HepG2 (cell line): Measurements from ENCODE around the gene FRMD5. TPM values are rescaled to one million over a fixed set of nuclear protein-coding genes. Genes with fewer than 3 reads are reported as not detected.

ENCODE experiments used
- ATAC-seq: fragments of 200-7000 bp; cut with Tn5 transposase; 3 replicates; pipeline ENCODE4 v1.9.1; 2020; ENCODE audit warnings: mild to moderate bottlenecking, moderate library complexity
- BruUV-seq: library from RNA; stranded (reverse); fragments of 400-500 nt; replicated peaks from 2 replicates; lab custom pipeline; 2021; lab: Mats Ljungman, UMichigan
- CTCF ChIA-PET: fragments of 300-600 bp; formaldehyde crosslinking; extraction: SDS; loops from one replicate; lab custom pipeline; 2021; ENCODE audit warnings: low total read pairs, inconsistent platforms, low intra/inter-chr PET ratio; lab: Yijun Ruan, JAX
- POLR2A ChIA-PET: fragments of 350-600 bp; sonication (Branson Sonifier 250); formaldehyde crosslinking; loops from one replicate; lab custom pipeline; 2020; ENCODE audit warnings: antibody characterized with exemption, inconsistent platforms; lab: Yijun Ruan, JAX
- DNase-seq: peaks from one replicate; pipeline ENCODE4 v3.0.0-alpha.2; 2015; ENCODE audit warnings: low spot score
- FAIRE-seq: peaks from 3 replicates; lab custom pipeline; 2011; peaks lifted over from hg19 to GRCh38; lab: Jason Lieb, UNC
- H2AFZ ChIP-seq: one replicate; pipeline ENCODE4 v1.6.1; 2011; ENCODE audit warnings: low read length, inconsistent platforms
- H3K27ac ChIP-seq: fragments of 300-600 bp; 3 replicates; pipeline ENCODE4 v1.8.0; 2011; ENCODE audit warnings: mixed run types, mild to moderate bottlenecking, mixed read lengths, low read length, inconsistent platforms; ENCODE audit not compliant: insufficient read depth; ENCODE audit errors: extremely low read length
- H3K27me3 ChIP-seq, 2 experiments: fragments of 200-600 bp in 1 of 2; 2 replicates in 1 of 2; 3 replicates in 1 of 2; pipeline versions ENCODE4 v1.6.0 to v1.8.0; 2011; ENCODE audit warnings: low read length in 2 of 2, mild to moderate bottlenecking in 2 of 2, moderate library complexity in 2 of 2, inconsistent platforms in 1 of 2; ENCODE audit not compliant: insufficient read depth in 2 of 2, control insufficient read depth in 1 of 2
- H3K36me3 ChIP-seq, 2 experiments: fragments of 200-600 bp in 1 of 2; replicated peaks in 1 of 2; 2 replicates in 1 of 2; 3 replicates in 1 of 2; pipeline versions ENCODE4 v1.5.1 to v1.8.0; 2011; ENCODE audit warnings: low read length in 2 of 2, inconsistent platforms in 1 of 2; ENCODE audit not compliant: insufficient read depth in 2 of 2, control insufficient read depth in 1 of 2
- H3K4me1 ChIP-seq: 2 replicates; pipeline ENCODE4 v1.5.1; 2012; ENCODE audit warnings: low read length, inconsistent platforms; ENCODE audit not compliant: insufficient read depth
- H3K4me2 ChIP-seq: 2 replicates; pipeline ENCODE4 v1.6.0; 2011; ENCODE audit warnings: low read depth, low read length, inconsistent platforms
- H3K4me3 ChIP-seq, 3 experiments: fragments of 200-600 bp in 1 of 3; sonication (generic), shearing (Covaris generic) in 1 of 3; replicated peaks in 1 of 3; 2 replicates each; pipeline ENCODE4 v1.5.1; 2011 to 2016; ENCODE audit warnings: low read length in 3 of 3, inconsistent platforms in 2 of 3, low read depth in 2 of 3, mild to moderate bottlenecking in 2 of 3, control low read depth in 1 of 3, mixed read lengths in 1 of 3; ENCODE audit not compliant: insufficient read depth in 1 of 3
- H3K79me2 ChIP-seq: one replicate; pipeline ENCODE4 v1.6.1; 2011; ENCODE audit warnings: low read length, inconsistent platforms; ENCODE audit not compliant: insufficient read depth
- H3K9ac ChIP-seq: 2 replicates; pipeline ENCODE4 v1.6.0; 2011; ENCODE audit warnings: mild to moderate bottlenecking, low read depth, low read length, inconsistent platforms; ENCODE audit not compliant: insufficient read depth
- H3K9me3 ChIP-seq: 2 replicates; pipeline ENCODE4 v1.5.1; 2012; ENCODE audit warnings: mild to moderate bottlenecking, low read length
- H4K20me1 ChIP-seq: 2 replicates; pipeline ENCODE4 v1.6.0; 2011; ENCODE audit warnings: inconsistent platforms, mild to moderate bottlenecking, low read length, moderate library complexity; ENCODE audit not compliant: insufficient read depth
- MAFK ChIP-seq, 2 experiments: IDR thresholded peaks in 1 of 2; conservative IDR thresholded peaks in 1 of 2; 2 replicates each; pipeline ENCODE4 v1.6.1; 2011; ENCODE audit warnings: improper control_type of control experiment in 2 of 2, low read length in 2 of 2
- MED13 ChIP-seq: sonication (generic); formaldehyde crosslinking; IDR thresholded peaks from 2 replicates; pipeline ENCODE4 v1.5.0; 2020; ENCODE audit warnings: missing genetic modification reagents
- SPEN ChIP-seq: sonication (generic); formaldehyde crosslinking; IDR thresholded peaks from 2 replicates; pipeline ENCODE4 v1.5.1; 2020; ENCODE audit warnings: low read depth, mild to moderate bottlenecking, missing genetic modification reagents
- TMF1 ChIP-seq: sonication (generic); formaldehyde crosslinking; IDR thresholded peaks from 2 replicates; pipeline ENCODE4 v1.8.1; 2022; ENCODE audit warnings: low read depth, missing genetic modification reagents
- TOE1 ChIP-seq: sonication (generic); formaldehyde crosslinking; IDR thresholded peaks from 2 replicates; pipeline ENCODE4 v1.4.0; 2020; ENCODE audit warnings: mild to moderate bottlenecking, missing genetic modification reagents
- ZBTB20 ChIP-seq: sonication (generic); formaldehyde crosslinking; IDR thresholded peaks from 2 replicates; pipeline ENCODE4 v1.8.1; 2023; ENCODE audit warnings: missing genetic modification reagents, low read depth, mild to moderate bottlenecking, borderline replicate concordance
- ZFP36L1 ChIP-seq: sonication (generic); formaldehyde crosslinking; IDR thresholded peaks from 2 replicates; pipeline ENCODE4 v1.8.0; 2022; ENCODE audit warnings: mild to moderate bottlenecking, missing genetic modification reagents, moderate library complexity
- ZNF367 ChIP-seq: sonication (generic); formaldehyde crosslinking; IDR thresholded peaks from 2 replicates; pipeline ENCODE4 v1.4.0; 2020; ENCODE audit warnings: missing genetic modification reagents, borderline replicate concordance
- ZNF7 ChIP-seq: IDR thresholded peaks from 2 replicates; pipeline ENCODE4 v1.6.1; 2016; ENCODE audit warnings: missing biosample characterization, missing genetic modification reagents
- ZNF776 ChIP-seq: sonication (generic); formaldehyde crosslinking; IDR thresholded peaks from 2 replicates; pipeline ENCODE4 v1.4.0; 2020; ENCODE audit warnings: mild to moderate bottlenecking, missing genetic modification reagents
- ZNF839 ChIP-seq: sonication (generic); formaldehyde crosslinking; IDR thresholded peaks from 2 replicates; pipeline ENCODE4 v1.4.0; 2020; ENCODE audit warnings: missing genetic modification reagents, mild to moderate bottlenecking, borderline replicate concordance
- ZSCAN29 ChIP-seq: sonication (generic); formaldehyde crosslinking; conservative IDR thresholded peaks from 2 replicates; pipeline ENCODE4 v1.4.0; 2020; ENCODE audit warnings: mild to moderate bottlenecking, missing genetic modification reagents
- WGBS: methylation state at CpG from one replicate; pipeline ENCODE4 v1.1.6; 2017; ENCODE audit warnings: low lambda C conversion rate; 5-methylcytosine and 5-hydroxymethylcytosine counted together
- in situ Hi-C: cut with HindIII; loops from 2 replicates; pipeline ENCODE4 v1.10.0; 2017; ENCODE audit warnings: low pct_unique_long_range_greater_than_20kb; ENCODE audit not compliant: extremely low pct_ligation_motif_present
- intact Hi-C: fragments of 100-400 bp; cut with micrococcal nuclease; formaldehyde crosslinking; loops from one replicate; pipeline ENCODE4 v1.10.0; 2022; ENCODE audit not compliant: unreplicated experiment
- polyA plus RNA-seq, 8 experiments: library from polyadenylated mRNA; depleted of rRNA in 3 of 8; stranded (reverse) in 7 of 8; unstranded in 1 of 8; fragments of >200 nt; fragmentation: Illumina TruSeq in 4 of 8; extraction: Trizol in 4 of 8; gene quantifications; 2 replicates each; pipeline versions ENCODE4 v1.2.1 to v1.2.3, GENCODE V29; 2011 to 2016; ENCODE audit warnings: low read depth in 4 of 8, missing spikeins in 1 of 8, mixed read lengths in 1 of 8; ENCODE audit not compliant: insufficient read depth in 1 of 8
- total RNA-seq, 5 experiments: library from RNA; depleted of rRNA; stranded (reverse); fragments of >200 nt; fragmentation: Illumina TruSeq; extraction: Trizol; gene quantifications; 2 replicates each; pipeline ENCODE4 v1.2.3, GENCODE V29; 2016; ENCODE audit warnings: low read depth in 1 of 5
- TF ChIP-seq, protein P1 (sequence below): sonication (generic); formaldehyde crosslinking; IDR thresholded peaks from 2 replicates; pipeline ENCODE4 v1.5.0; 2020; ENCODE audit warnings: missing genetic modification reagents
- TF ChIP-seq, protein P2 (sequence below): sonication (generic); formaldehyde crosslinking; conservative IDR thresholded peaks from 2 replicates; pipeline ENCODE4 v1.4.0; 2020; ENCODE audit warnings: mild to moderate bottlenecking, missing genetic modification reagents, moderate library complexity
- TF ChIP-seq, protein P3 (sequence below): sonication (generic); IDR thresholded peaks from 2 replicates; pipeline ENCODE4 v1.6.1; 2016; ENCODE audit warnings: low read depth, borderline replicate concordance

FRMD5 gene
- total and polyA plus RNA-seq, 2 of the 13 experiments (the other 11 are each of a cell fraction or from before 2014, with no cell fraction given) = 0.93 to 1.5 TPM

DNA sequence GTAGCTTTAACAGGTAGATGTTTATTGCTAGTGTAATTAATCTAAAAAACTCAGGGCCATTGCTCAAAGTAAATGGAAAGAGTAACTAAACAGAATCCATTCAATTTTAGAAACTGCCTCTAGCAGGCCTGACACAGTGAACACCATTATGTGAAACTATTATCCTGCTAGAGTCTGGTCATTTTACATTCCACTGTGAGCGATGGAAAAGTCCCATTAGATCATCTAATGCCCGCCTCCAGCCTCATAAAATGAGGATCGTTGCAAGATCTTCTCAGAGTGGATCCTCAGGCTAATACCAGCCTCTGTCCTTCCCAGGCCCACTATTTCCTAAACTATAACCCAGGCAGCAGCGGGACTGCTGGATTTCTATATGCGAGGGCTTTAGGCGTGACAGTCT, 260.6 kb downstream of the FRMD5 start (continued):
- TF ChIP-seq ZSCAN29 = no peak
- no peak for TF ChIP-seq ZBTB20 (CRISPR knock-in tag)
- no peak for TF ChIP-seq MED13
- TF ChIP-seq TMF1 (CRISPR knock-in tag) = no peak
- no peak for TF ChIP-seq ZNF776 (CRISPR knock-in tag)
- no peak for TF ChIP-seq ZNF839
- no peak for TF ChIP-seq ZFP36L1 (CRISPR knock-in tag)
- TF ChIP-seq, protein P1, sequence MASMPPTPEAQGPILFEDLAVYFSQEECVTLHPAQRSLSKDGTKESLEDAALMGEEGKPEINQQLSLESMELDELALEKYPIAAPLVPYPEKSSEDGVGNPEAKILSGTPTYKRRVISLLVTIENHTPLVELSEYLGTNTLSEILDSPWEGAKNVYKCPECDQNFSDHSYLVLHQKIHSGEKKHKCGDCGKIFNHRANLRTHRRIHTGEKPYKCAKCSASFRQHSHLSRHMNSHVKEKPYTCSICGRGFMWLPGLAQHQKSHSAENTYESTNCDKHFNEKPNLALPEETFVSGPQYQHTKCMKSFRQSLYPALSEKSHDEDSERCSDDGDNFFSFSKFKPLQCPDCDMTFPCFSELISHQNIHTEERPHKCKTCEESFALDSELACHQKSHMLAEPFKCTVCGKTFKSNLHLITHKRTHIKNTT = no peak
- no peak for TF ChIP-seq MAFK (conservative IDR thresholded peaks at IDR 0.05 in 1 of 2, IDR thresholded peaks at IDR 0.05 in 1 of 2; ENCODE audit: low read length in 2 of 2)
- no peak for TF ChIP-seq ZNF7 (CRISPR knock-in tag)

DNA sequence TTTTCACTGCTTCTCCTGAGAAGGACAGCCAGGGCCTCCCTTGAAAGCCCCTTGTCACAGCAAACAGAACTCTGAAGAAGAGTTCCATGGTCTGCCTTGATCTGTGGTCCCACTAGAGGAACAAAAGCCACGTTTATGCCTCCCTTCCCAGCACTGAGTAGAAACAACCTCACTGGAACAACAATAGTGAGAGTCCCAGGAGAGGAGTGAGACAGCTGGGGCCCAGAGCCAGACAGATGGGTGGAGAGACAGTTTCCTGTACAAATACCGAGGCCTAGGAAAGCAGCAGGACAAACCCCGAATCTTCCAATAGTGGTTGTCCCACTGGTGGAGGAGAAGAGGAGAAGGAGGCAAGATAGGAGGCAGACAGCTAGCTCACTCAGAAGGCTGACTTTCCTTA, 262.2 kb downstream of the FRMD5 start:
- FAIRE-seq = no peak
- 0% methylated on average over 3 of the region's 3 CpGs for WGBS
- no peak for DNase-seq
- POLR2A ChIA-PET = no interaction called here
- no TSS peak for BruUV-seq
- Histone ChIP-seq H3K79me2 (no peaks in the 10 kb centered on the region), H3K27ac (no peak overlapping the region), H3K27me3 (peaks cover 0 to 10% of the 10 kb centered on the region in 2 experiments; a peak in 2 of 5 replicates), H3K4me1 (no peaks in the 10 kb centered on the region), H4K20me1 (no peaks in the 10 kb centered on the region), H3K4me3 (no peak overlapping the region), H3K9ac (no peak overlapping the region), H2AFZ (no peak overlapping the region), H3K9me3 (no peaks in the 10 kb centered on the region), H3K4me2 (no peak overlapping the region), H3K36me3 (no peaks in the 10 kb centered on the region)
- no peak for ATAC-seq
- CTCF ChIA-PET = no interaction called here
- in situ Hi-C loops = no loop called here
- intact Hi-C loops = no loop called here
- TF ChIP-seq SPEN = no peak
- no peak for TF ChIP-seq TOE1
- TF ChIP-seq, protein P2, sequence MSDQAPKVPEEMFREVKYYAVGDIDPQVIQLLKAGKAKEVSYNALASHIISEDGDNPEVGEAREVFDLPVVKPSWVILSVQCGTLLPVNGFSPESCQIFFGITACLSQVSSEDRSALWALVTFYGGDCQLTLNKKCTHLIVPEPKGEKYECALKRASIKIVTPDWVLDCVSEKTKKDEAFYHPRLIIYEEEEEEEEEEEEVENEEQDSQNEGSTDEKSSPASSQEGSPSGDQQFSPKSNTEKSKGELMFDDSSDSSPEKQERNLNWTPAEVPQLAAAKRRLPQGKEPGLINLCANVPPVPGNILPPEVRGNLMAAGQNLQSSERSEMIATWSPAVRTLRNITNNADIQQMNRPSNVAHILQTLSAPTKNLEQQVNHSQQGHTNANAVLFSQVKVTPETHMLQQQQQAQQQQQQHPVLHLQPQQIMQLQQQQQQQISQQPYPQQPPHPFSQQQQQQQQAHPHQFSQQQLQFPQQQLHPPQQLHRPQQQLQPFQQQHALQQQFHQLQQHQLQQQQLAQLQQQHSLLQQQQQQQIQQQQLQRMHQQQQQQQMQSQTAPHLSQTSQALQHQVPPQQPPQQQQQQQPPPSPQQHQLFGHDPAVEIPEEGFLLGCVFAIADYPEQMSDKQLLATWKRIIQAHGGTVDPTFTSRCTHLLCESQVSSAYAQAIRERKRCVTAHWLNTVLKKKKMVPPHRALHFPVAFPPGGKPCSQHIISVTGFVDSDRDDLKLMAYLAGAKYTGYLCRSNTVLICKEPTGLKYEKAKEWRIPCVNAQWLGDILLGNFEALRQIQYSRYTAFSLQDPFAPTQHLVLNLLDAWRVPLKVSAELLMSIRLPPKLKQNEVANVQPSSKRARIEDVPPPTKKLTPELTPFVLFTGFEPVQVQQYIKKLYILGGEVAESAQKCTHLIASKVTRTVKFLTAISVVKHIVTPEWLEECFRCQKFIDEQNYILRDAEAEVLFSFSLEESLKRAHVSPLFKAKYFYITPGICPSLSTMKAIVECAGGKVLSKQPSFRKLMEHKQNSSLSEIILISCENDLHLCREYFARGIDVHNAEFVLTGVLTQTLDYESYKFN (CRISPR knock-in tag) = no peak
- no peak for TF ChIP-seq ZNF367 (CRISPR knock-in tag)
- TF ChIP-seq, protein P3, sequence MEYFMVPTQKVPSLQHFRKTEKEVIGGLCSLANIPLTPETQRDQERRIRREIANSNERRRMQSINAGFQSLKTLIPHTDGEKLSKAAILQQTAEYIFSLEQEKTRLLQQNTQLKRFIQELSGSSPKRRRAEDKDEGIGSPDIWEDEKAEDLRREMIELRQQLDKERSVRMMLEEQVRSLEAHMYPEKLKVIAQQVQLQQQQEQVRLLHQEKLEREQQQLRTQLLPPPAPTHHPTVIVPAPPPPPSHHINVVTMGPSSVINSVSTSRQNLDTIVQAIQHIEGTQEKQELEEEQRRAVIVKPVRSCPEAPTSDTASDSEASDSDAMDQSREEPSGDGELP = no peak
